ENCODE results near the gene MTR. TPM values are rescaled to one million over a fixed set of nuclear protein-coding genes. Genes with fewer than 3 reads are reported as not detected.

Gene MTR
- total RNA-seq, 1 experiment from 2014 or later, result 35.5 TPM

GRCh38 chr1:236845830-236846229 lies 50.7 kb downstream of the MTR start:
- no peak overlapping the region for H2BK20ac ChIP-seq (ENCODE audit: low read depth, low read length, poor library complexity, severe bottlenecking)
- H4K20me1 ChIP-seq (ENCODE audit: control insufficient read depth, insufficient read depth, insufficient read length), result no peaks in the 10 kb centered on the region
- H3K9me3 Mint-ChIP-seq, result no peaks in the 10 kb centered on the region
- no peak overlapping the region for H2AFZ ChIP-seq (ENCODE audit: low read length)
- no peak overlapping the region for H3K23ac ChIP-seq (ENCODE audit: insufficient read length, low read depth, low read length)
- no peak overlapping the region for H3K9ac ChIP-seq (ENCODE audit: extremely low read depth, insufficient read length, low read length)
- no peak for DNase-seq
- no peak overlapping the region for H3K4me2 ChIP-seq (ENCODE audit: insufficient read depth, insufficient read length, low read length)
- H3K27me3 ChIP-seq (ENCODE audit: insufficient read depth, low read length), result no peaks in the 10 kb centered on the region
- no peak overlapping the region for H3K56ac ChIP-seq (ENCODE audit: insufficient read length, low read depth, low read length)
- no CpG with 5 or more reads among the region's 2 CpGs for WGBS (ENCODE audit: extremely low coverage, insufficient read length, low lambda C conversion rate)
- no peak overlapping the region for H3K27ac Mint-ChIP-seq
- H2AK5ac ChIP-seq (ENCODE audit: insufficient read length, low read length), result no peak overlapping the region
- H2BK120ac ChIP-seq (ENCODE audit: low read depth, low read length, poor library complexity, severe bottlenecking), result no peak overlapping the region
- H2BK12ac ChIP-seq (ENCODE audit: insufficient read length, low read depth, low read length), result peak overlapping the region; percentile 33
- no peak overlapping the region for H2BK5ac ChIP-seq (ENCODE audit: insufficient read length, low read length)
- H3K9me3 ChIP-seq (ENCODE audit: control insufficient read depth, low read depth, low read length), result no peaks in the 10 kb centered on the region
- H3K79me1 ChIP-seq (ENCODE audit: insufficient read depth, low read depth, low read length, poor library complexity, severe bottlenecking), result no peaks in the 10 kb centered on the region
- no peaks in the 10 kb centered on the region for H3K23me2 ChIP-seq (ENCODE audit: insufficient read length, low read depth, low read length, poor library complexity, severe bottlenecking)
- H3K4me3 Mint-ChIP-seq, result no peak overlapping the region
- peaks cover 0 to 17% (median 0%) of the 10 kb centered on the region in 3 experiments; a peak in 4 of 7 replicates for H3K36me3 Mint-ChIP-seq (ENCODE audit: insufficient read depth in 1 of 3, low read depth in 3 of 3)
- H2BK15ac ChIP-seq (ENCODE audit: low read depth, low read length), result no peak overlapping the region
- no peak overlapping the region for H3T11ph ChIP-seq (ENCODE audit: low read length)
- H4K8ac ChIP-seq (replicated peaks; ENCODE audit: insufficient read length, low read depth, low read length), result no peak overlapping the region
- no peaks in the 10 kb centered on the region for H3K4me1 ChIP-seq (ENCODE audit: insufficient read depth, low read length)
- no peak overlapping the region for H3K18ac ChIP-seq (ENCODE audit: insufficient read length, low read depth, low read length)
- H3K27me3 Mint-ChIP-seq (ENCODE audit: low read depth), result no peaks in the 10 kb centered on the region
- 0 out of 2 replicates have a peak, but pooled peaks cover 2% of the 10 kb centered on the region for H3K79me2 ChIP-seq (ENCODE audit: insufficient read depth, low read length)
- no peak overlapping the region for H3K4ac ChIP-seq (ENCODE audit: low read depth, low read length)
- H4K91ac ChIP-seq (ENCODE audit: insufficient read length, low read depth, low read length), result no peak overlapping the region
- no peak for TF ChIP-seq CTCF (conservative IDR thresholded peaks at IDR 0.05)
- H3K14ac ChIP-seq (ENCODE audit: insufficient read depth, low read length), result no peak overlapping the region
- peaks cover 4% of the 10 kb centered on the region in 2 experiments; a peak in 3 of 4 replicates for H3K4me1 Mint-ChIP-seq
- no peak overlapping the region for H3K27ac ChIP-seq (ENCODE audit: insufficient read length, low read depth, low read length)
- no peak overlapping the region for H4K5ac ChIP-seq (ENCODE audit: insufficient read length, low read depth, low read length)
